GM18505 (cell line): ENCODE measurements around the gene EEF2K.
"Not testable (repeated sequence)": the region's sequence is repeated elsewhere in the genome, so short reads cannot be mapped to it uniquely, and the experiment has no call there.

ENCODE experiments used
- ATAC-seq: cut with Tn5 transposase; IDR thresholded peaks from one replicate; pipeline ENCODE4 v1.9.1; 2021; ENCODE audit not compliant: unreplicated experiment
- POLR2A ChIP-seq: IDR thresholded peaks from 4 replicates; pipeline ENCODE4 v1.6.1; 2011; ENCODE audit warnings: borderline replicate concordance; ENCODE audit not compliant: insufficient read depth, insufficient read length; ENCODE audit errors: extremely low read depth

Gene EEF2K

GRCh38 chr16:22206013-22206841 lies at the start of gene EEF2K:
Gene EEF2K (plus strand): TSS chr16:22206278. CDS start chr16:22225730, 19,452 bp downstream.
- peak; percentile 67 for TF ChIP-seq POLR2A
- peak; percentile 76 for ATAC-seq

GRCh38 chr16:22161401-22161800 lies 44.7 kb upstream of the EEF2K start:
- TF ChIP-seq POLR2A: no peak
- no peak for ATAC-seq

GRCh38 chr16:22161999-22162655 lies 44.0 kb upstream of the EEF2K start, which contains the start of gene SDR42E2:
Gene SDR42E2 (plus strand): TSS chr16:22162506. CDS start chr16:22165583, 3,077 bp downstream.
- no peak for TF ChIP-seq POLR2A
- no peak for ATAC-seq

- ATAC-seq: no peak
- no peak for TF ChIP-seq POLR2A
Measured at GRCh38 chr16:22162656-22163009, 43.4 kb upstream of the EEF2K start.

- ATAC-seq: no peak
- TF ChIP-seq POLR2A: no peak
Measured at GRCh38 chr16:22163806-22164205, 42.3 kb upstream of the EEF2K start.

GRCh38 chr16:22164482-22164881 lies 41.6 kb upstream of the EEF2K start:
- ATAC-seq: no peak
- TF ChIP-seq POLR2A: no peak

- ATAC-seq: no peak
- TF ChIP-seq POLR2A: no peak
Measured at GRCh38 chr16:22165508-22166285, 40.4 kb upstream of the EEF2K start.

GRCh38 chr16:22171953-22172352 lies 34.1 kb upstream of the EEF2K start:
- no peak for TF ChIP-seq POLR2A
- no peak for ATAC-seq

GRCh38 chr16:22172642-22173041 lies 33.4 kb upstream of the EEF2K start:
- not testable (repeated sequence) for ATAC-seq

GRCh38 chr16:22174642-22175041 lies 31.4 kb upstream of the EEF2K start:
- TF ChIP-seq POLR2A: no peak
- ATAC-seq: no peak

GRCh38 chr16:22177968-22178930 lies 27.8 kb upstream of the EEF2K start:
- no peak for ATAC-seq
- TF ChIP-seq POLR2A: no peak

- TF ChIP-seq POLR2A: no peak
- no peak for ATAC-seq
Measured at GRCh38 chr16:22181426-22181825, 24.7 kb upstream of the EEF2K start.
